ENCODE data around the gene SENP3. TPM values are rescaled to one million over a fixed set of nuclear protein-coding genes. Genes with fewer than 3 reads are reported as not detected.

Gene SENP3
- total and polyA plus RNA-seq, 8 donors: 22.0 to 78.6 (median 51.5) TPM

GRCh38 chr17:7563115-7563869 is 1.6 kb downstream of the SENP3 start:
- TF ChIP-seq POLR2A (IDR thresholded peaks at IDR 0.05) (no peak), CTCF (IDR thresholded peaks at IDR 0.05) (no peak), POLR2AphosphoS5 (IDR thresholded peaks at IDR 0.05) (no peak), EP300 (IDR thresholded peaks at IDR 0.05) (no peak)
- 83 to 92% (median 87%) methylated on average over 26 to 30 of the region's 30 CpGs for WGBS, 5 donors
- intact Hi-C loops (cut with DNase I; ENCODE audit: low total_unique reads): no loop called here
- Histone ChIP-seq H3K27ac (peak overlapping the region in 2 of 5 donors; percentile 98 to 99), H3K27me3 (no peaks in the 10 kb centered on the region), H3K9me3 (no peaks in the 10 kb centered on the region), H3K4me1 (peaks cover 38 to 62% (median 58%) of the 10 kb centered on the region in 4 donors), H3K36me3 (peaks cover 41 to 51% (median 50%) of the 10 kb centered on the region in 4 donors), H3K4me3 (peak overlapping the region in 2 of 4 donors; percentile 67 to 99)
- DNase-seq: no peak

- peaks cover 9 to 26% (median 16%) of the 10 kb centered on the region in 4 donors for H3K4me1 ChIP-seq
- no peaks in the 10 kb centered on the region for H3K27me3 ChIP-seq
- TF ChIP-seq EP300 (IDR thresholded peaks at IDR 0.05) (no peak), POLR2A (IDR thresholded peaks at IDR 0.05) (no peak), POLR2AphosphoS5 (IDR thresholded peaks at IDR 0.05) (no peak), CTCF (IDR thresholded peaks at IDR 0.05) (no peak)
- H3K36me3 ChIP-seq: peaks cover 39 to 79% (median 72%) of the 10 kb centered on the region in 4 donors
- no peaks in the 10 kb centered on the region for H3K9me3 ChIP-seq
- H3K4me3 ChIP-seq: no peak overlapping the region
- intact Hi-C loops (cut with DNase I; ENCODE audit: low total_unique reads): no loop called here
- 77 to 85% (median 84%) methylated on average over 5 of the region's 5 CpGs for WGBS, 5 donors
- no peak for DNase-seq
- no peak overlapping the region for H3K27ac ChIP-seq
Observed at GRCh38 chr17:7569571-7569970, 7.9 kb downstream of the SENP3 start.

GRCh38 chr17:7570351-7570750 is 8.6 kb downstream of the SENP3 start:
- 93 to 97% (median 96%) methylated on average over 10 of the region's 10 CpGs for WGBS, 5 donors
- intact Hi-C loops (cut with DNase I; ENCODE audit: low total_unique reads): no loop called here
- peaks cover 39 to 79% (median 72%) of the 10 kb centered on the region in 4 donors for H3K36me3 ChIP-seq
- peaks cover 17 to 29% (median 23%) of the 10 kb centered on the region in 4 donors for H3K4me1 ChIP-seq
- no peaks in the 10 kb centered on the region for H3K27me3 ChIP-seq
- no peaks in the 10 kb centered on the region for H3K9me3 ChIP-seq
- no peak for TF ChIP-seq POLR2AphosphoS5 (IDR thresholded peaks at IDR 0.05)
- no peak for TF ChIP-seq POLR2A (IDR thresholded peaks at IDR 0.05)
- no peak for TF ChIP-seq EP300 (IDR thresholded peaks at IDR 0.05)
- no peak for TF ChIP-seq CTCF (IDR thresholded peaks at IDR 0.05)
- no peak overlapping the region for H3K27ac ChIP-seq
- no peak overlapping the region for H3K4me3 ChIP-seq
- DNase-seq: no peak

GRCh38 chr17:7572338-7572587 is 10.5 kb downstream of the SENP3 start:
- DNase-seq: no peak
- Histone ChIP-seq H3K27me3 (no peaks in the 10 kb centered on the region), H3K4me3 (peak overlapping the region; percentile 33 to 98 (median 72)), H3K36me3 (peaks cover 42 to 79% (median 72%) of the 10 kb centered on the region in 4 donors), H3K9me3 (no peaks in the 10 kb centered on the region), H3K4me1 (peaks cover 31 to 48% (median 39%) of the 10 kb centered on the region in 4 donors), H3K27ac (peak overlapping the region; percentile 87 to 100 (median 99))
- no peak for TF ChIP-seq POLR2A (IDR thresholded peaks at IDR 0.05)
- TF ChIP-seq POLR2AphosphoS5 (IDR thresholded peaks at IDR 0.05): peak in 2 of 3 donors; percentile 13 to 86
- WGBS, 5 donors: 0 to 2% (median 1%) methylated on average over 7 to 11 of the region's 11 CpGs
- intact Hi-C loops (cut with DNase I; ENCODE audit: low total_unique reads): no loop called here
